NCI-H526 (cell line): Measurements from ENCODE around the gene CFTR.
"Not testable (repeated sequence)": the region's sequence is repeated elsewhere in the genome, so short reads cannot be mapped to it uniquely, and the experiment has no call there.

Source experiments
- DNase-seq, 2 experiments: peaks; one replicate each; lab custom pipeline; 2025; lab: John Stamatoyannopoulos, UW

CFTR gene

GRCh38 chr7:117686311-117686935 lies 206.6 kb downstream of the CFTR start:
- DNase-seq: no peak

DNA sequence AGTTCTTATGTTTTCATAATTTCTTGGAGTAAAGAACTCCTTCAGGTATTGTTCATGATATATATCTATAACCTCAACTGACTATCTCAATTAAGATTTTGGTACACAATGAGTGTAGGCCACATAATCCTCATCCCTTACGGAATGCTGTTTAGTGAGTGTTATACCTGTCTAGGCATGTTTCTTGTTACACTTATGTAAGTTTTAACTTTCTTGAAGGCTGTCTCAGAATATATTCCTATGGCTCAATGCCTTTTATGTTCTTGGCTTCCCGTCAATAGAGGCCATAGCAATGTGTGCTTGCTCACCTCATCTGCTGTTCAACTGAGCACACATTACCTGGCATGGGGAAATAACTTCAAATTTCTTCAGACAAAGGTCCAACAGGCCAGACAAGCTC lies 208.3 kb downstream of the CFTR start:
- DNase-seq: no peak

GRCh38 chr7:117689406-117689805 lies 209.6 kb downstream of the CFTR start:
- DNase-seq: no peak

GRCh38 chr7:117690147-117690546 lies 210.3 kb downstream of the CFTR start:
- DNase-seq: no peak

DNA sequence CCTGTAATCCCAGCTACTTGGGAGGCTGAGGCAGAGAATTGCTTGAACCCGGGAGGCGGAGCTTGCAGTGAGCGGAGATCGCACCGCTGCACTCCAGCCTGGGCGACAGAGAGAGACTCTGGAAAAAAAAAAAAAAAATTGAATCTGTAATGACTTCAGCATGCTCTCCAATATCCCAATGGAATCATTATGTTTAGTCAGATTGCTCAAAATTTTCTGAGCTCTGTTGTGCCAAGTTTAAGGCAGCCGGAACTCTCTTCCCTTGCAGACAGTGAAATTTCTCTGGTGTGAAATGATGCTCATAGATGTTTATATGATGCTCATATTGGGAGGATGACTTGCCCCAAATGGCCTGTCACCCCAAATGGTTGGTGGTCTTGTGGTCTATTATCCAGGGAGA lies 212.5 kb downstream of the CFTR start:
- no peak for DNase-seq

DNA sequence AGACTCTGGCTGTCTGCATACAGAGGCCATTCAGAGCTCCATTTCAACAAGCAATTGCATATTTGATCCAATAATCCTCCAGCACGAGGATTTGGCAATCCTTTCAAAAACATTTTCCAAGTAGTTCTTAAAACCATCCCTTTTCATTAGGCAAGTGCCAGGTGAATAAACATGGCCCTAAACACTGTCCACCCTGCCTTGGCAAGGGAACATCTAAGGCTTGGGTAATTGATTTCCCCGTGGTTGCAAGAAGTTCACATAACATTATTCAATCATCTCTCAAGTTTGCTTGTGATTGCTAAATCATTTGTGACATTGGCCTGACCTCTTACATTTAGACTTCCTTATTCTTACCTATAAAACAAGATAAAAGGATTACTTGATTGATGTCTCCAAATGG lies 218.2 kb downstream of the CFTR start:
- no peak for DNase-seq

GRCh38 chr7:117704063-117704462 lies 224.2 kb downstream of the CFTR start:
- no peak for DNase-seq

DNA sequence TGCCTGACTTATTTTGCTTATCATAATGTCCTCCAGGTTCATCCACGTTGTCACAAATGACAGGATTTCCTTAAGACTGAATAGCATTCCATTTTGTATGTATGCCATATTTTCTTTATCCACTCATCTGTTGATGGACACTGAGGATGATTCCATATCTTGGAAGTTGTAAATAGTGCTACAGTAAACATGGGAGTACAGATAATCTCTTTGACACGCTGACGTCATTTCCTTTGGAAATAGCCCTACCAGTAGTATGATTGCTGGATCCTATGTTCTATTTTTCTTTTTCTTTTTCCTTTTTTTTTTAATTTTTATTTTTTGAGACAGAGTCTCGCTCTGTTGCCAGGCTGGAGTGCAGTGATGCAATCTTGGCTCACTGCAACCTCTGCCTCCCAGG lies 225.8 kb downstream of the CFTR start:
- DNase-seq: no peak

GRCh38 chr7:117706210-117706609 lies 226.4 kb downstream of the CFTR start:
- DNase-seq: no peak

DNA sequence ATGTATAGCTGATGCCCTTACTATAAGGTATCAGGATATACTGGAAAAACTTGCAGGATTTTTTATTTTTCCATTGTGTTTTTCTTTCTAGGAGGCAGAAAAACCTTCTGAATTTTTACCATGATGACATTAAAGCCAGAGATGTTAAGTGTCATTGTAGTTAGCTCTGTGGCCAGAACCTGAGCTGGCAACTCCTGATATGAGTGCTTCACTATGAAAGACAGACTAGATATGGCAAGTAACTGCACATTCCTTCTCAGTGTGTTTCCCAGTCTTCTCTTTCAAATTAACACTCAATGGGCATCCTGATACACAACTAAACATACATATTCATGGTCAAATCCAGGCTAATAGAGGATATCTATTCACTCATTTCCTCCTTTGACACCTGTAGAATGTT lies 227.3 kb downstream of the CFTR start:
- DNase-seq: no peak

- DNase-seq: not testable (repeated sequence)
Observed at GRCh38 chr7:117708173-117708572, 228.3 kb downstream of the CFTR start.

DNA sequence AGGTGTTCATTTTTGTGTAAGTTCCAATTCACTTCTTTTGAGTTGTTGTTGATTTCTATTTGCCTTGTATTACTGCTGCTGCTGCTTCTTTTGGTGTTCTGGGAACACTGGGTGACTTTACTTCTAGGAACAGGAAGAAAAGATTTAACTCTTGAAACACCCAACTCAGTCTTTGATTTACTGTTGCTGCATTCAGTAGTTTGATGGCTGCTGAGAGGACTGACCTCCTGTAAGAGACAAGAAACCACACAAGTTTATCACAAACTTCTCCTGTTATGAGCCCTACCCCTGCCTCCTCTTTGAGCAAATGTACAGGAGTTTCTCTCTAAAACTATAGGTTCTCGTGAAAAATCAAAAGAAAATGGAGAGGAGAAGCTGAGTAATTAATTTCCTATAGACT lies 231.7 kb downstream of the CFTR start:
- DNase-seq: no peak

GRCh38 chr7:117715784-117716445 lies 236.1 kb downstream of the CFTR start:
- DNase-seq: peak; percentile 27 to 67

DNA sequence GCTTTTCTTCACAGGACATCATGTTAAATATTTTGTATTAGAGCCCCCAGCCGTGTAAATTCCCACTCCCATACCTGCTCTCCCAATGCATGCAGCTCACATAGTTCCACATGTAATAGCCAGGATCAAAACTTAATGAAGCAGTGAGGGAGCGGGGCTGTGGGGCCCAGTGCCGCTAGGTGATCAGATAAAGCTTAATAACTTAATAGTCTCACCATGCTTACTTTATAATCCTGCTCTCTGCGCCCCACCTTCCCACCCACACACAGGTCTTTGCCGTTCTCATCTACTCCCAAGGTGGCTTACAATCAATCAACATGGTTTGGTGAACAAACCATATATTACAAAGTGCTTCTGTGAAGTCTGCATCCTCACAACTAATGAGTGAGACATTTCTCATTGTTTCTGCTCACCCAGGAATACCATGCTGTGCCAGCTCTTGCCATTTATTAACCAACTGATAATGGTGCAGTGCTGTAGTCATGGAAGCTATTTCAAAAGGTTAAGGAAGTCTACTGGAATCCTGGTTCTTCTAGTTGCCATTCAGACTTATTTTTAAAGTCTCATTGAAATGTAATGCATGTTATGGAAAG lies 237.0 kb downstream of the CFTR start:
- DNase-seq: no peak

GRCh38 chr7:117717357-117717756 lies 237.5 kb downstream of the CFTR start:
- no peak for DNase-seq
